Hematopoietic multipotent progenitor cell treated with erythropoietin and hydrocortisone succinate and interleukin-3 and kit ligand, for 15 days (in vitro differentiated cells): Measurements from ENCODE around the gene HAO1.
"Not testable (repeated sequence)": the region's sequence is repeated elsewhere in the genome, so short reads cannot be mapped to it uniquely, and the experiment has no call there.

ENCODE experiments used
- DNase-seq: peaks from one replicate; pipeline ENCODE4 v3.0.0-alpha.2; 2015; ENCODE audit warnings: low spot score

The HAO1 gene

DNA sequence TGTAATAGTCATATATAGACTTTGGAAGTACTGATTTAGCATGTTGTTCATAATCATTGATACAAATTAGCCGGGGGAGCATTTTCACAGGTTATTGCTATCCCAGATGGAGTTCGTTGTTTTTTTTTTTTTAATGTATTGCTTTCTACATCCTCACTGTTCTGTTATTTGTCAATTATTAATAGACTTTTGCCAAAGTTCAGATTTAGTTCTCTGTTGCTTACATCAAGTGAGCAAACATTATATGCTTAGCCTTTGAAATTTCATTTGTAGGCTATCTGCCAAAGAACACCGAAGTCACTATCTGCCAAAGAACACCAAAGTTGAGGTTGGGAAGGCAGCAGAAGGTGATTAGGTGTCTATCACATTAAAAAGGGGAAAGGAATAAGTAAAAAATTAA is at the start of gene HAO1:
Gene HAO1, minus strand, starts transcription at position 118 of the 400 bp plus-strand sequence. Its CDS starts 36 bp downstream, at position 82.
- DNase-seq: no peak

DNA sequence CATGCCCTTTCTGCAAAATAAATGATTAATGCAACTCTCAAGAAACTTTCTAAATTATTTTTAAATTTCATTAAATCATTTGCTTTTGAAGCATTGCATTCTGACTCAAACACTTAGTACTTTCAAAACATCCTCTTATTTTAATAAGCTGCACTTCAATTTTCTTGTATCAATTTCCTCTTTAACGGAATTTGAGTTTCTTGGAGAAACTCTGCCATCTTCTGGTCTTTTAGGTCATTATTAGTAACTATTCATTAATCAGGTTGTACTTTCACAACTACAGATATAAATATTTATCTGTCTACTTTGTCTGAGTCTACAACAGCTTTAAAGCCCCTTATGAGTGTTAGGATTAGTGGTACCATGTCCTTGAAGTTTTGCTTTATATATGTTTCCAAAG is 49.1 kb upstream of the HAO1 start:
- DNase-seq: no peak

DNA sequence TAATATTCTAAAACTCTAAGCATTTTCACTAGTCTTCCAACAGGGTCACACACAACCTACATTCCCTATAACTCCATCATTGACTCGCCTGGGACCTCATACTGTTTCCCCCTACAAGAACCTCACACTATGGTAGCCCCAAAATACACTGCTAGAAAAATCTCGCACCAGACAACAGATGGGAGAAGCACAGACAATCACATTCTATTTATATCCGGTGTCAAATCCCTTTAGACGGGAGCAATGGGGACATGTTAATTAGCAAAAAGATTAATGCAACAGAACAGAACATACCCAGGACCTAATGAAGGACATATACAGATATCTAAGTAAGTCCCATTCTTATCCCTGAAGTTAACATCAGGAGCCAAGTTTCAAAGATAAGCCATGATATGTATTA is 45.7 kb upstream of the HAO1 start:
- no peak for DNase-seq

DNA sequence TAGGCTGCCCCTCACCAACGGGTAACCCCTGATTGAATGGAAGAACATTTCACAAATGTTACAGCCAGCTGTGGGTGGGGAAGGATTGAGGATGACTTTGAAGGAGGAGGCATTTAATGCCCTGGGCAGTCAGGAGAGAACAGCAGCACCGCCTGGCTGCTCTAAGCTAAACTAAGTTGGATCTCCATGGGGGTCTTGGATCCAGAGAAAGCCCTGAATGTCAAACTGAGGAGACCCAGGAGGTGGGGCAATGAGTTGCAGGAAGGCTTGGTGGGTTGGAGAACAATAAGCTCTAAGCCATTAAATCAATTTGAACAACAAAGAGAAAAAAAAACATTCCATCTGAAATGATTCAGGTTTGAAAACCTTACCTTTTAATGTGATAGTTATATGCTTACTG is 43.9 kb upstream of the HAO1 start:
- DNase-seq: no peak

DNA sequence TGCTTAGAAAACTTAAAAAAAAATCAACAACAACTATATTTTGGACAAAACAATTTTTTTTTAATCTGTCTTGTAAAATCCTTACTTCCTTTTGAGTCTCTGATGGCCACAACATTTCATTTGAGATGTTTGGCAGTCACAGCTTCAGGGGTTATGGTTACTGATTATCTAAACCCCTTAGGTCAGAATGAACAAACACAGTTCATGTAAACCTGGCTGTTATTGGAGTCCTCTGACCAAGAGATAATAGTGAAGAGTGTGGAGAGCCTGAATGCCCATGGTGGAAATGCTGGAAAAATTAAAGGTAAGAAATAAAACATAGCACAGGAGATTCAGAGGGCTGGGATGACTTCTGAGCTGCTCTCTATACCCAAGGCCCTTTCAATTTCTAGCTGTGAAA is 41.1 kb upstream of the HAO1 start:
- DNase-seq: no peak

DNA sequence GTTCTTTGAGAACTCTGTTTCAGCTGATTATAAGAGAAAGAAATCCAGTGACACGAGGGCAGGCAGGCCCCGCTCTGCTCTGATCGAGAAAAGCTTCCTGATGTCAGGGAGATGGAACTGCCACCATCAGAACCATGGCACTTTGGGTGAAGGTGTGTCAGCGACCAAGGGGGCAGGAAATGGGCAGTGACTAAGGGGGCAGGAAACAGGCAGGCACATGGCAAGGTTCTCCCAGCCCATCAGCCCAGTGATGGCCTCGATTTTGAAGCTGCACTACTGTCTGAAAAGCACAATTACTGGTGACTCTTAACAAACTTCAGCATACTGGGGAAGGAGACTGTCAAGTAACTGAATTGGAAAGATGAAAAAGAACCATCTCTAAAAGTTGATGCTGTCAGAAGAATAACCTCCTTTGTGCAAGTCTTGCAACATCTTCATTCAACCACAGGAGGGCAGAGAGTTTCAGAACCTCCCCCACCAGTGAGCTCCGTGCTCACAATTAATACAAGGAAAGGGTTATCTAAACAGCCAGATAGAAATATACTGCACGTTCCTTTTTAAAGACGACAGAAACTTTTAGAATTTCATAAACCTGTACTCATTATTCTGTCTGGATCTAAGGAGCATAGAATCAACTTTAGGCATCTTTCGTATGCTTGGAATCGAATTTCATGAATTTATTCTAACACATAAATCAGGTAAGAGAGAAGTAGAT is 40.2 kb upstream of the HAO1 start:
- DNase-seq: peak; percentile 6

DNA sequence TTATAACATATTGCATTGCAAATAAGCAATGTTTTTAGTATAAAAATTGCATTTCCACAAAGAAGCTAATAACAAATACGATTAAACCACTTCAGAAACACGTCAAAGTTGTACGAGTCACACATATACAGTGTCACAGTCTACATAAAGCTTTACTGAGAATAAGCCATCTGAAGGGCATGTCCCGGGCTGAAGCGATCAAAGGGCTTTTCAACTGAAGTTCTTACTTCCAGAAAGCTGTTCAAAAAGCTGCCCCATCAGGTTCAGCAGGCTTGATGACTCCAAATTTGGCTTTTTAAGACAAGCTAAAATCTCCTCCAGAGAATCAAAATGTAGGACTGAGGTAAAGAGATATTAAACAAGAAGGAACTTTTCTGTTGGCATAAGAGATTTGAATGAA is 37.5 kb upstream of the HAO1 start:
- no peak for DNase-seq

DNA sequence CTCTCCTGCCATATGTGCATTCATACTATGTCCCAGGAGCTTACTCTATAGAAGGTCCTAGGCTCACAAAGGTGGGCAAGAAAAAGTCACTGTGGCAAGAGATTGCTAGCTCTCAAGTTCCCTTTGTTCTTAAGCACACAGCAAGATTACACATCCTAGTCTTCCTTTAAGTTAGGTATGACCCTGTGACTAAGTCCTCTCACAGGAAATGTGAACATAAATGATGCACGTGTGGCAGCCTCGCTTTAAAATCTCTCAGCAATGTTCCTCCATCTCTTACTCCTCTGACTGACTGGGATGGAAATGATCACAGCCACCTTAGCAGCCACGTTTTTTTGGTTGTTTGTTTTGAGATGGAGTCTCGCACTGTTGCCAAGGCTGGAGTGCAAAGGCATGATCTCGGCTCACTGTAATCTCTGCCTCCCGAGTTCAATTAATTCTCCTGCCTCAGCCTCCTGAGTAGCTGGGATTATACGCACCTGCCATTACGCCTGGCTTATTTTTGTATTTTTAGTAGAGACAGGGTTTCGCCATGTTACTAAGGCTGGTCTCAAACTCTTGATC is 35.7 kb upstream of the HAO1 start:
- DNase-seq: no peak

DNA sequence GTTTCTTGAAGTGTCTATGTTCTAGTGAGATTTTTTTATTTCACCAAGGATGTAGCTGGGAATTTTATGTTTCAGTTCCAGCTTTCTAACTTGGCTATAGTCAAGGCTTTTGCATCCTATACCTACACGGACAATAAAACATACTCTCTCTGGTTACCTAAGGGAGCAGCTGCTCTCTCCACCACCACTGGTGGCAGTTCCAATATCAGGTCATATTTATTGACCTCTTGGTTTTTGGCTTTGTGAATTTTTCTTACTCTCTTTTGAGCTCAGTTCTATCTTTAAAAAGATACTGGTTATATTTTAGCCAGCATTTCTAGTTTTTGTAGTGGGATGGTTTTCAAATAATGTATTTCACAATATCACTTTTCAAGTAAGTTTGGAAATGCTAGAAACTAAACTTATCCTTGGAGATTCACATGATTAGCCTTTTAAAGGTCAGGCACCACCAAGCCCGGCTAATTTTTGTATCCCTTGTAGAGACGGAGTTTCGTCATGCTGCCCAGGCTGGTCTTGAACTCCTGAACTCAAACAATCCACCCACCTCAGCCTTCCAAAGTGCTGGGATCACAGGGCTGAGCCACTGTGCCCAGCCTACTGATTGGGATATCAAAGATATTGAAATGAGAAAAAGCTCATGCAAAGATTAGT is 34.7 kb upstream of the HAO1 start:
- DNase-seq: no peak

DNA sequence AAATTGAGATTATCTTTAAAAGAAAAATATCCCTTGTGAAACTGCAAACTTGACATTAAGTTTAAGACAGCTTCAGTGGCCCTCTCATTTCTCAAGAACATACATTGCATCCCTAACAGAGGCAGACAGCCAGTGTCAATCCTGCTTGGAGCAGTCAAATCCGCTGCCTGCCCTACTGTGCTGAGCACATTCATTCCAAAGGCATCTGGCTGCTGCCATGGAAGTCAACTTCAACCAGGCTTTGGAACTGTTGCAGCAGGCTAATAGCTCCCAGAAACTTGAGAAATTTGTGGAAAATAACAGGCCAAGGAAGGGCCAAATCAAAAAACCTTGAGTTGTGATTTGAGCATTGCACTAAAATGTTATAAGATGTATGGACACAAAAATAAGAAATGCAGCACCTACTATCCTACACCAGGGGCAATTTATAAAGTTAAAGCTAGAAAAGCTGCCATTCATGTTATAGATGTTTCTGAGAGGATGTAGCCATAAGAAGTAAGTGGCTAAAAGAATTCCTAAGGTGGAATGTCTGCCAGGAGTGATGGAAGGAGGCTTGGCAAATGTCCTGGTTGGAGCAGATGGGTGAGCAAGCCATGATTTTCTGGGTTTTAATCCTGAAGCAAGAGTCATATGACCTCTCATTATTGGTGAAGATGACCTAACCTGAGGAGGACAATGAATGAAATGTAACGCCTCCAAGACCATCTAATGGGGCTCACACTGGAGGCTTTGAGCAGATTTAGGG is 31.4 kb upstream of the HAO1 start:
- no peak for DNase-seq

DNA sequence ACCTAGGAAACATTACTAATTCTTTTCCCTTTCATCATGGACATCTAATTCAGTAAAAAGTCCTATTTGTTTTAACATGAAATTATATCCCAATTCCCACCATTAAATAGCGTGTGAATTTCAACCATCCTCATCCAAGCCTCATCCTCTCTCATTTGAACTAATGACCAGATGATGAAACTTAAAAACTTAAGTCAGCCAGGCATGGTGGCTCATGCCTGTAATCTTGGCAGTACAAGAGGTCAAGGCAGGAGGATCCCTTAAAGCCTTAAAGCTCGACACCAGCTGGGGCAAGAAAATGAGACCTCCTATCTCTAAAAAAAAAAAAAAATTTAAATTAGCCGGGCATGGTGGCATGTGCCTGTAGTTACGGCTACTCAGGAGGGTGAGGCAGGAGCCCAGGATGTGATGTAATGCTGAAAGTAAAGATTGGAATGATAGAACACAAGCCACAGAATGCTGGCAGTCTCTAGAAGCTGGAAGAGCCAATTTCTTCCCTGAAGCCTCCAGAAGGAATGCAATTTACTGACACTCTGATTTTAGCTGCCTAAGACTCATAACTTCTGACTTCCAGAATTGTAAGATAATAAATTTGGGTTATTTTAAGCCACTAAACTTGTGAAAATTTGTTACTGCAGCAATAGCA is 27.1 kb upstream of the HAO1 start:
- no peak for DNase-seq

DNA sequence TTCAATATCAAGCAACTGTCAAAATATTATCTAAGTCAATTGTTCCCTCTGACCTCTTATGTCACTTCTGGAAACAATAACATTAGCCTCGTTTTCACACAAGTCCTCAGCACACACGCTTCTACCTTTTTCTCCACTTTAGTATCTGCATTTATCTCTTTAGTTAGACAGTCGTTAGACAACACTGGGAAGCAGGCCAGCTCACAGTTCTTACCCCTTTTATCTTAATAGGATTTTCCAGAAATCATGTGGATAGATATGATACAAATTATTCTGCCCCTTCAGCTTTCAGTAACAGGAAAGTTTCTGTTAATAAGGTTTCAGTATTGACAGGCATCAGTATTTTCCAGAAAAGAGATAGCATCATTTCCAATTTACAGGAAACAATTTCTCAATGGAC is 25.9 kb upstream of the HAO1 start:
- no peak for DNase-seq

DNA sequence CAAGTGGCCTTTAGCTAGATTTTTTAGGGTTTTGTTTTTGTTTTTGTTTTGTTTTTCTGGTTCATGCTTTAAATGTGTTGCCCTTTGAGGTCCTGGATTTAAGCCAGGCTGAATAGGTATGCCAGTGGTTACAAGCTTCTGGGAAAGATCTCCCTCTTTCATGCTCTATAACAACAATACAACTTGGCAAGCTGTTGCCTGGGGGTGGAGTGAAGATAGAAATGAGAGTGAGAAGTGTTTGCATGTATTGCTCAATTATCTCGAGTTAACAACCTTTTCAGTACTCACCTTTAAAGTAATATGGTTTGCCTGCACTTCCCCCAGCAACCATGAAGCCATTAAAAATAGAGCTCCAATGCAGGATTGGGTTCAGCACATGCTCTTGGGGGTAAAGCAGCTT is 19.2 kb upstream of the HAO1 start:
- no peak for DNase-seq

DNA sequence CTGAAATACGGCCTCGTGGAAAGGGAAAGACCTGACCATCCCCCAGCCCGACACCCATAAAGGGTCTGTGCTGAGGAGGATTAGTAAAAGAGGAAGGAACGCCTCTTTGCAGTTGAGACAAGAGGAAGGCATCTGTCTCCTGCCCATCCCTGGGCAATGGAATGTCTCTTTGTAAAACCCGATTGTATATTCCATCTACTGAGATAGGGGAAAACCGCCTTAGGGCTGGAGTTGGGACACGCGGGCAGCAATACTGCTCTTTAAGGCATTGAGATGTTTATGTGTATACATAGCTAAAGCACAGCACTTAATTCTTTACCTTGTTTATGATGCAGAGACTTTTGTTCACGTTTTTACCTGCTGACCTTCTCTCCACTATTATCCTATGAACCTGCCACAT is 16.3 kb upstream of the HAO1 start:
- DNase-seq: not testable (repeated sequence)

DNA sequence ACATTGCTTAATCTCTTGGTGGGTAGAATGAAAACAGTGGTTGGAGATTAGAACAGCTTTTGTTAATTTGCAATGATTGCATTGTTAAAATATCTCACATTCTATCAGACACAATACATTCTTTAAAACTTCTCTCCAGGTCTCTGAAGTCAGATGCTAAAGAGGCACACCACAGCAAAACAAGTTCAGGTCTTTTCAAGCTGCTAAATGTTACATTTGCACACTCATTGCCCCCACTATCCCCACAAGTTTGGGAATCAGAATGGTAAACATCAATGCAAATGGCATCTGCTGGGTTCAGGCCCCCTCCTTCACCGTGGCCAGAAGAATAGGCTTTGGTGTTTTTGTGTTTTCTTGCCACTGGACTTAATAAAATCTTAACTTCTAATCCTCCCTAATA is 10.1 kb upstream of the HAO1 start:
- no peak for DNase-seq

DNA sequence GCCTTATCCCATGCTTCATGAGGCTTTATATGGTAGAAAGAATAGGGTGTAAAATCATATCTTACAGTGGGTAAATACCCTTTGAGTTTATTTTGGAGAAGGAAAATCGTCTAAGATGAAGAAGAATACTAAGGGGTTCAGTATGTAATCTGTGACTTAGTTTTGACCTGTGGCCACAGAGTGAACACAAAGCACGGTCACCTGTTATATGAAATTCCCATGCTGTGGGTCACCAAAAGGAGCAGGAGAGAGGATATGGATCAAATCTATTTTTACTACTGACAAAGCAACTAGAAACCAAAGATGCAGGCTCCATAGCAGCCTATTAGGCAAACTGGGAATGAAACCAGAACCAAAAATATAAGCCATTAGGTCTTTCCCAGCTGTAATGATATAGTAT is 3.6 kb upstream of the HAO1 start:
- DNase-seq: no peak

DNA sequence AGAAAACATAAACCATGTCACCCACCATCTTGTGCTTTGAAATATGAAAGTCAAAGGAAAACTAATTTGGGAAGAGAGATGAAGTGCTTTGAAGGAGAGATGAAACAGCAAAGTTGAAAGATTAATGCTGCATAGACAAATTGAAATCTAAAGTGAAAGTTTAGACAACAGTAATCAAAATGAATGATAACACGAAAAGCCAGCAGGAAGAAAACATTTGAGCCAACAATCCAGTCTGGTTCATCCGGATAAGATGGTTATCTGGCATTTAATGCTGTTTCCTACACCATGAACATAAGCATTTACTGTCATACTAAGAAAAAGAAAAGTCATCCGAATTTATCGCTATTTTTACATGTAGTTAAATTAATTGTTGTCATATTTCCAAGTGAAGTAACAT is 595 bp downstream of the HAO1 start:
- DNase-seq: no peak

DNA sequence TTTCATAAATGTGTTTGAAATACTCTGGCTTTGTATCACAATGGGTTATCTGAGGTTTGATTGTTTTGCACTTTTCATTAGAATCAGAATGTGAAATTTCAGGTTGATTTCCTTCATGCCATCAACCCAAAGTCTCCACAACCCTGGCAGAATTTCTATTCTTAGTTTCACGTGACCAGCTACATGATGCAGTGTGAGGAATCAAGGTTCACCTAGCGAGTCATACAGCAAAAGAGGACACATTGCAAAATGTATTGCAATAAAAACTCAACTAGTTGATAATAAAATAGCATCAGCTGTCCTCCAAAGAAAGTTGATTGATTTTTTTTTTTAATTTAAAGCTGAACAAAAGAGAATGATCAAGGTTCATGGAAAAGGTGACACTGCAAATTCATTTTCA is 2.2 kb downstream of the HAO1 start:
- no peak for DNase-seq

DNA sequence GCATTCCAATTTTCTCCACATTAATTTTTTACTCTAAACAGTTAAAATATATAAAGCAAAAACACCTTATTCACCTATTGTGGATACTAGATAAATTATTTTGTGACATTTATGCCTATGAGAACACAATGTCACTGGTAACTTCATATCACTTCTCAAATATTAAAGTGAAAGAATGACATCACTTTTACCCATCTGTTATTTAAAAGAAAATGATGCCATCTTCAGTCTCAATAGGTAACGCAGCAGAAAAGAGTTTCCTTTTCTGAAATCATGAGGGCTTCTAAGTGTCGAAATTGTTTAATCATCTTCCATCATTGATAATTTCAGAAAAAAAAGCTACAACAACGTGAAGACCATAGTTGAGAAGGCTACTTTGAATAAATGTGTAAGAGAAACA is 2.9 kb downstream of the HAO1 start:
- DNase-seq: no peak

DNA sequence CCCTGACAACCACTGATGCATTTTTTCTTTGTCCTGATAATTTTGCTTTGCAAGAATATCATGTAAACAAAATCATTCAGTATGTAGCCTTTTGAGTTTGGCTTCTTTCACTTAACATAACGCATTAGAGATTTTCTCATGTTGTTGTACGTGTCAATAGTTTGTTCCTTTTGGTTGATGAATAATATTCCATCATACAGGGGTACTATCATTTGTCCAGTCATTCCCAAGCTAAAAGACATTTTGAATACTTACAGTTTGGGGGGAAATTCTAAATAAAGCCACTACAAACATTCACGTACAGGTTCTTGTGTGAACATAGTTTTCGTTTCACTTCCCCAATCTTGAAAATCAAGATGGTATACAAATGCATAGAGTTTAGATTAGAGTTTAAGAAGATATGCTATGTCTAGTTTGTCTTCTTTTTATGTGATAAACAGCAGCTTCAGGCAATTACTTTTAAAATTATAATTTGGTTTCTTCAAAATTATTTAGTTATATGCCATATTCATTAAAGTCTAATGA is 5.2 kb downstream of the HAO1 start:
- no peak for DNase-seq

DNA sequence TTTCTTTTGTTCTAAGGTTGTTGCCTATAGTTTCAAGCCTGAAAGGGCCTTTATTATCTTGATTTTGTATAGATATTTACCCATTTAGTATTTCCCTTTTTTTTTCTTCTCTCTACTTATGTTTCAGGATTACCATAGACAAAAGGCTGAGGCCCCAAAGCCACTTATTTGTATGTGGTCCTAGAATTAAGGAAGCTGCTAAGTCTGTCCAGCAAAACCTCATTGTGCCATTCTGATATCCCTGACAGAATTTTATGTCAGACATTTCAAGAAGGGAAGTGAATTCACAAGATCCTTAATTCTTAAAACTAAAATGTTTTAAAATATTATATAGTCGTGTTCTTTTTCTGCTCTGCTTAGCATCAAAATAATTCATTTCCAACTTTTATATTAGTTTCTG is 6.9 kb downstream of the HAO1 start:
- no peak for DNase-seq

DNA sequence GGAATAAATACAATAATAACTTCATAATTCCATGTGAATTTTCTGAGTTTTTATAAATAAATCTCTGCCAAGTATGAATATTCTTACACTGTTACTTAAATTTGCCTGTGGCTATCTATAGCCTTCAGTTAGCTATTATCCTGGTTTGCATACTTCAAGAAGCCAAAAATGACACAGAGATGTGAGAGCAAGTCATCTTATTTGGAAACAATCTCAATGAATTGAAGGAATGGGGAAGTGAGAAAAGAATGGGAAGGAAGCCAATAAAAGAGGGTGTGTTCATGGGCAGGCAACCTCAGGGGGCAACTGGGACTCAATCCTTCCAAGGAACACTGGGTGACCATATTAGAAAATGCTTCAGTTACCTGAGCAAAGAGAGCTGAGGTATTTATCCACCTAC is 9.9 kb downstream of the HAO1 start:
- no peak for DNase-seq
